Mesodermal cell (in vitro differentiated cells): ENCODE measurements around the gene CDC16.

Experiments used
- H3K27ac ChIP-seq: 2 replicates; pipeline ENCODE4 v1.7.0; 2013; ENCODE audit warnings: mild to moderate bottlenecking, low read depth, low read length, moderate library complexity; ENCODE audit not compliant: severe bottlenecking
- H3K36me3 ChIP-seq: 2 replicates; pipeline ENCODE4 v1.7.1; 2013; ENCODE audit warnings: mild to moderate bottlenecking, low read length, moderate library complexity; ENCODE audit not compliant: control insufficient read depth, insufficient read depth
- H3K4me1 ChIP-seq: one replicate; pipeline ENCODE4 v1.7.1; 2013; ENCODE audit warnings: mild to moderate bottlenecking, low read length; ENCODE audit not compliant: insufficient read depth, control insufficient read depth, poor library complexity, severe bottlenecking
- H3K4me3 ChIP-seq: 2 replicates; pipeline ENCODE4 v1.7.0; 2013; ENCODE audit warnings: low read length, control low read depth, mild to moderate bottlenecking; ENCODE audit not compliant: insufficient read depth, poor library complexity, severe bottlenecking; ENCODE audit errors: extremely low read depth
- H3K9me3 ChIP-seq: 2 replicates; pipeline ENCODE4 v1.7.1; 2013; ENCODE audit warnings: mild to moderate bottlenecking, low read length, moderate library complexity; ENCODE audit not compliant: control insufficient read depth
- WGBS, 2 experiments: methylation state at CpG; one replicate each; pipeline ENCODE4 v1.1.5; 2013; ENCODE audit warnings: missing lambda C conversion rate in 2 of 2; ENCODE audit not compliant: insufficient coverage in 2 of 2; 5-methylcytosine and 5-hydroxymethylcytosine counted together

Gene CDC16

GRCh38 chr13:114279758-114280355 is 45.2 kb downstream of the CDC16 start:
- Histone ChIP-seq H3K4me3 (no peak overlapping the region), H3K4me1 (peaks cover 9% of the 10 kb centered on the region), H3K27ac (peak overlapping the region; percentile 98), H3K9me3 (no peaks in the 10 kb centered on the region), H3K36me3 (peaks cover 38% of the 10 kb centered on the region)
- 94% methylated on average over 2 of the region's 2 CpGs for WGBS, 2 experiments

GRCh38 chr13:114281351-114282040 is 46.8 kb downstream of the CDC16 start, which contains the start of gene UPF3A:
Gene UPF3A, plus strand, starts transcription at chr13:114281601. Its CDS starts 39 bp downstream, at chr13:114281640.
- peak within 1 kb of the TSS; percentile 69 for H3K4me3 ChIP-seq
- peaks cover 37% of the 10 kb centered on the region for H3K36me3 ChIP-seq
- no peaks in the 10 kb centered on the region for H3K9me3 ChIP-seq
- WGBS, 2 experiments = 0 to 1% methylated on average over 61 to 63 of the region's 89 CpGs
- peak within 1 kb of the TSS; percentile 98 for H3K27ac ChIP-seq
- H3K4me1 ChIP-seq = peaks cover 16% of the 10 kb centered on the region

GRCh38 chr13:114282041-114282670 is 47.5 kb downstream of the CDC16 start:
- Histone ChIP-seq H3K4me1 (peaks cover 19% of the 10 kb centered on the region), H3K9me3 (no peaks in the 10 kb centered on the region), H3K36me3 (peaks cover 41% of the 10 kb centered on the region), H3K27ac (peak overlapping the region; percentile 98), H3K4me3 (peak overlapping the region; percentile 69)
- WGBS, 2 experiments = 0 to 1% methylated on average over 36 to 40 of the region's 50 CpGs

GRCh38 chr13:114283576-114283975 is 48.9 kb downstream of the CDC16 start:
- WGBS, 2 experiments = 88% methylated on average over 1 of the region's 3 CpGs; no CpG with 5 or more reads in 1 of the 2 experiments

GRCh38 chr13:114284680-114285079 is 50.0 kb downstream of the CDC16 start:
- peaks cover 59% of the 10 kb centered on the region for H3K36me3 ChIP-seq
- 86 to 100% methylated on average over 3 to 4 of the region's 8 CpGs for WGBS, 2 experiments
- H3K4me3 ChIP-seq = no peak overlapping the region
- H3K27ac ChIP-seq = no peak overlapping the region
- peaks cover 19% of the 10 kb centered on the region for H3K4me1 ChIP-seq
- no peaks in the 10 kb centered on the region for H3K9me3 ChIP-seq

More at GRCh38 chr13:114283576-114283975, 48.9 kb downstream of the CDC16 start:
- H3K4me3 ChIP-seq = no peak overlapping the region
- H3K9me3 ChIP-seq = no peaks in the 10 kb centered on the region
- peaks cover 19% of the 10 kb centered on the region for H3K4me1 ChIP-seq
- peaks cover 49% of the 10 kb centered on the region for H3K36me3 ChIP-seq
- peak overlapping the region; percentile 66 for H3K27ac ChIP-seq

- Histone ChIP-seq H3K36me3 (peaks cover 64% of the 10 kb centered on the region), H3K9me3 (no peaks in the 10 kb centered on the region), H3K27ac (no peak overlapping the region), H3K4me1 (peaks cover 15% of the 10 kb centered on the region), H3K4me3 (no peak overlapping the region)
- 86 to 100% methylated on average over 1 of the region's 4 CpGs for WGBS, 2 experiments
Measured at GRCh38 chr13:114285166-114285808, 50.6 kb downstream of the CDC16 start.

- Histone ChIP-seq H3K9me3 (no peaks in the 10 kb centered on the region), H3K4me1 (peaks cover 10% of the 10 kb centered on the region), H3K27ac (peak overlapping the region; percentile 16), H3K4me3 (no peak overlapping the region), H3K36me3 (peaks cover 76% of the 10 kb centered on the region)
- 92 to 94% methylated on average over 6 to 8 of the region's 8 CpGs for WGBS, 2 experiments
Measured at GRCh38 chr13:114286808-114287207, 52.1 kb downstream of the CDC16 start.

GRCh38 chr13:114288157-114288591 is 53.5 kb downstream of the CDC16 start:
- Histone ChIP-seq H3K4me3 (no peak overlapping the region), H3K4me1 (peaks cover 10% of the 10 kb centered on the region), H3K36me3 (peaks cover 90% of the 10 kb centered on the region), H3K27ac (no peak overlapping the region), H3K9me3 (no peaks in the 10 kb centered on the region)
- 96 to 100% methylated on average over 8 of the region's 8 CpGs for WGBS, 2 experiments

GRCh38 chr13:114296448-114296847 is 61.8 kb downstream of the CDC16 start:
- no peaks in the 10 kb centered on the region for H3K9me3 ChIP-seq
- peaks cover 81% of the 10 kb centered on the region for H3K36me3 ChIP-seq
- no peak overlapping the region for H3K27ac ChIP-seq
- H3K4me3 ChIP-seq = no peak overlapping the region
- 93 to 96% methylated on average over 8 to 9 of the region's 10 CpGs for WGBS, 2 experiments
- no peaks in the 10 kb centered on the region for H3K4me1 ChIP-seq

GRCh38 chr13:114296902-114297301 is 62.2 kb downstream of the CDC16 start:
- 96 to 97% methylated on average over 4 of the region's 5 CpGs for WGBS, 2 experiments
- Histone ChIP-seq H3K4me3 (no peak overlapping the region), H3K4me1 (no peaks in the 10 kb centered on the region), H3K36me3 (peaks cover 81% of the 10 kb centered on the region), H3K9me3 (no peaks in the 10 kb centered on the region), H3K27ac (no peak overlapping the region)
